Urothelium cell line (cell line): ENCODE results near the gene IDS.
"Not testable (repeated sequence)": the region's sequence is repeated elsewhere in the genome, so short reads cannot be mapped to it uniquely, and the experiment has no call there.

ENCODE experiments used
- DNase-seq: peaks from one replicate; pipeline ENCODE4 v3.0.0; 2011; ENCODE audit warnings: low spot score, mixed read lengths
- FAIRE-seq: peaks from 2 replicates; lab custom pipeline; 2011; peaks lifted over from hg19 to GRCh38; lab: Jason Lieb, UNC

IDS gene

DNA sequence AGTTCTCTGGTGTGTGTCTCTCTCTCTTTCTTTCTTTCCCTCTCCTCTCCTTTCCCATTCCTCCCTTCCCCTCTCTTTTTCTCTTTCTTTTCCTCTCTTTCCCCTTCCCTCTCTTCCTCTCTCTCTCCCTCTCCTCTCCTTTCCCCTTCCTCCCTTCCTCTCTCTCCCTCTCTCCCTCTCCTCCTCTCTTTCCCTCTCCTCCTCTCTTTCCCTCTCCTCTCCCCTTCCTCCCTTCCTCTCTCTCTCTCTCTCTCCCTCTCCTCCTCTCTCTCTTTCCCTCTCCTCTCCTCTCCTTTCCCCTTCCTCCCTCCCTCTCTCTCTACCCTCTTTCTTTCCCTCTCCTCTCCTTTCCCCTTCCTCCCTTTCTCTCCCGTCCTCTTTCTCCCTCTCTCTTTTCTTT is 23.3 kb upstream of the IDS start:
- FAIRE-seq (no peak), DNase-seq (no peak)

DNA sequence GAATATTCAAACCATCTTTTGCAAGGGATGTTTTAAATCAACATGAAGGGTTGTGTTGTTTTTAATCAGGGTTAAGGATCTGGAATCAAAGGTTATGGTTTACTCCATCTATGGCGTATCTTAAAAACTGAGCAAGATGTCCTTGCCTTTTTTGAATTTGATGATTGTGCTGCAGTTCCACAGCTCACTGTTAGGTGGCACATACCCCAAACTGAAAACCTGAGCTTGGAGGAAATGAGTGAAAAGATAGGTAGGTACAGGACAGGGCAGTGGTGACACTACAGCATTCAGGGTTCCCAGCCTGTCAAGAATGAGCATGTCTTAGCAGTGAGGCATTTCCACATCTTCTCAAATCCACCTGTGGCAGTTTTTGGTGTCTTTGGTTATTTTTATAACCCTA is 22.6 kb upstream of the IDS start:
- DNase-seq (no peak), FAIRE-seq (no peak)

DNA sequence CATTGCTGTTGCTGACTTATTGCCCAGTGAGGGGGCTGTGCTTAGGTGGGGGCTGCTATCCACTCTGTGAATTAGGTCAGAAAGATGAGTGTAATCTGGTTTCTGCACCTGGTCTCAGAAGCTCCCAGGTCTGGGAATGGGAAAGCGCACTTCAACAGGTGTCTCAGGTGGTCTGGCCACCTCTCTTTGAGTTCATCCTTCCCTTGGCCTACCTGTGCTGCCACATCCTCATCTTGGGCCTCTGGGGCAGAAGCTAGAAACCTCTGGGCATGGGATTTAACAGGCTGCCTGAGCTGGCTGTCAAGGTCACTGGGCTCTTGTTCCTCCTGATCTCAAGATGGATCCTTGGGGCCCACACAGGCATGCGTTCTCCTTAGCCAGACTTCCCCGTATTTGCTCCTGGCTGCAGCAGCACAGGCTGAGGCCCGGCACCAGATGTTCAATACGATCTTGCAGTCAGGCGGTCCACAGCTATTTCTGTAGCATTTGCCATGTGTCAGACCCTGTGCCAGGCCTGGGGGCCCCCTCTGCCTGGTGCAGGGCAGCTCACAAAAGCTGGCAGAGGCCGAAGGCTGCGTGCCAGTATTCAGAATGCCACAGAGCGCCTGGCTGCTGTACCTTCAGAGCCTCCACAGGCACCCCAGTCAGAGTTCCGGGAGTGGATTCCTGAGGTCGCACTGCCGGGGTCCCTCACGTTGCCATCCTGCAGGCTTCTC is 21.4 kb upstream of the IDS start:
- FAIRE-seq, DNase-seq: not testable (repeated sequence)

DNA sequence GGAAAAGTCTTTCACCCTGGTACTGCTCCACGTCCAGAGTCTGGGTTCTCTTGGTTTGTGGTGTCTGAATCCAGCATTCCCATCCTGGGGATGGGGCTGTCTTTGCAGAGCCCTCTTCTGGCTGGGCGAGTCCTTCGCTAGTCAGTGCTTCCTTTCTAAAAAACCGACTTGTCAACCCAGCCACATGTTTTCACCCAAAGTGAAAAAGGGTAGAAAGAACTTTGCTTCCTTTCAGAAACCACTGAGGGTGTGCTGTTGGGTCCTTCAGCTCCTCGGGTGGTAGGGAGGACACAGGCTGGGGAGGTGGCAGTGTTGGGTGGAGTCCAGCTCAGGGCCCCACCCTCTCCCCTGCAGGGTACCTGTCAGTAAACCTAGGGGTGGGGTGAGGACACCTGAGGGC is 20.8 kb upstream of the IDS start:
- not testable (repeated sequence) for DNase-seq, FAIRE-seq

DNA sequence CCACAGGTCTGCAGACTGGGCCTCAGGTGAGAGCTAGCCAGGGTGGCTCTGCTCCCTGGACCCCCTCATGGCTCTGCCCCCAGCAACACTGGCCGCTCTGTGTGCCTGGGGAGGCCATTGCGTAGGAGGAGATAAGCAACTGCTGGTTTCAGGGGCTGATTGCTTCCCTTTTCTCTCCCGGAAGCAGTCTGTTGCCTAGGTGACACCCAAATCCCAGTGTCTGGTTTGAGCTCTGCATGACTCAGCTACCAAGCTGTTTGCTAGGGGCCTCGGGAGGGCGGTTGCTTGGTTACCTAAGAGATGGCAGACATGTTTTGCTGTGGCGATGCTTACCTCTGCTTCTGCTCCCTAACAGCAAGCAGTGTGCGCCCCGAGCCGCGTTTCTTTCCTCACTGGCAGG is 20.3 kb upstream of the IDS start:
- DNase-seq, FAIRE-seq: not testable (repeated sequence)

DNA sequence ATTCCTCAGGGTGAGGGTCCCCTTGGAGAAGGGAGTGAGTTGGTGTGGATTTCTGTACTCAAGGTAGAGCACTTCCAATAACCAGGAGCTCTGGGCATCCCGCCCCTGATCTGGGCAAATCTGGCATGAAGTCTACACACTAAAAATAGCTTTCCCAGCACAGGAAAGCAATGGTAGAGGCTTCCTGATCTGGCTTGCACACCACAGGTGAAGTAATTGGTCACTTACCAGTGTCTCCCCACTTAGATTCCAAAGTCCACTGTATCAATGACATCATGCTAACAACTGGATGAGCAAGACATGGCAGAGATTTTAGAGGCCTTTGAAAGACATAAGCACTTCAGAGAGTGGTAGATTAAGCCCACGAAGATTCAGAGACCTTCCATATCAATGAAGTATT is 17.8 kb upstream of the IDS start:
- no peak for DNase-seq
- no peak for FAIRE-seq

DNA sequence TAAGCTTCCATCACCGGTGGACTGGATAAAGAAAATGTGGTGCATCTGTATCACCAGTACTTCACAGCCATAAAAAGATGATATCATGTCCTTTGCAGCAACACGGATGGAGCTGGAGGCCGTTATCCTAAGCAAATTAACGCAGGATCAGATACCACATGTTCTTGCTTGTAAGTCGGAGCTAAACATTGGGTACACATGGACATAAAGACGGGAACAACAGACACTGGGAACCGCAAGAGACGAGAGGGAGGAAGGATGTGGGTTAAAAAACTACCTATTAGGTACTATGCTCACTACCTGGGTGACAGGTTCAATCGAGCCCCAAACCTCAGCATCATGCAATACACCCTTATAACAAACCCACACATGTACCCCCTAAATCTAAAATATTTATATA is 16.3 kb upstream of the IDS start:
- FAIRE-seq (no peak), DNase-seq (no peak)

DNA sequence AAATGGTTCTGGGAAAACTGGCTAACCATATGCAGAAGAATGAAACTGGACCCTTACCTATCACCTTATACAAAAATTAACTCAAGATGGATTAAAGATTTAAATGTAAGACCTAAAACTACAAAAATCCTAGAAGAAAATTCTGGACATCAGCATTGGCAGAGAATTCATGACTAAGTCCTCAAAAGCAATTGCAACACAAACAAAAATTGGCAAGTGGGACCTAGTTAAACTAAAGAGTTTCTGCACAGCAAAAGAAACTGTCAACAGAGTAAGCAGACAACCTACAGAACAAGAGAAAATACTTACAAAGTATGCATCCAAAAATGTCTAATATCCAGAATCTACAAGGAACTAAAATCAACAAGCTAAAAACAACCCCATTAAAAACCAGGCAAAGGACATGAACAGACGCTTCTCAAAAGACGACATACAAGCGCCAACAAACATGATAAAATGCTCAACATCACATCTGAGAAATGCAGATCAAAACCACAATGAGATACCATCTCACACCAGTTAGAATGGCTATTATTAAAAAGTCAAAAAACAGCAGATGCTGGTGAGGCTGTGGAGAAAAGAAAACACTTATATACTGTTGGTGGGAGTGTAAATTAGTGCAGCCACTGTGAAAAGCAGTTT is 15.7 kb upstream of the IDS start:
- FAIRE-seq, result not testable (repeated sequence)

DNA sequence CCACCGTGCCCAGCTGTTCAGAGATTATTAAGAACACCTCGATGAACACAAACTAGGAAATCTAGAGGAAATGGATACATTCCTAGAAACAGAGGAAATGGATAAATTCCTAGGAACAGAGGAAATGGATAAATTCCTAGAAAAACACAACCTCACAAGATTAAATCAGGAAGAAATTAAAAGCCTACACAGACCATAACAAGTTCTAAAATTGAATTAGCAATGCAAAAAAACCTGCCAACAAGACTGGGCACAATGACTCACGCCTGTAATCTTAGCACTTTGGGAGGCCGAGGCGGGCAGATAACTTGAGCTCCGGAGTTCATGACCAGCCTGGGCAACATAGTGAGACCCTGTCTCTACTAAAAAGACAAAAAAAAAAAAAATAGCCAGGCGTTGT is 13.1 kb upstream of the IDS start:
- DNase-seq, result no peak
- no peak for FAIRE-seq

More for the DNA sequence above, 15.7 kb upstream of the IDS start:
- not testable (repeated sequence) for DNase-seq

DNA sequence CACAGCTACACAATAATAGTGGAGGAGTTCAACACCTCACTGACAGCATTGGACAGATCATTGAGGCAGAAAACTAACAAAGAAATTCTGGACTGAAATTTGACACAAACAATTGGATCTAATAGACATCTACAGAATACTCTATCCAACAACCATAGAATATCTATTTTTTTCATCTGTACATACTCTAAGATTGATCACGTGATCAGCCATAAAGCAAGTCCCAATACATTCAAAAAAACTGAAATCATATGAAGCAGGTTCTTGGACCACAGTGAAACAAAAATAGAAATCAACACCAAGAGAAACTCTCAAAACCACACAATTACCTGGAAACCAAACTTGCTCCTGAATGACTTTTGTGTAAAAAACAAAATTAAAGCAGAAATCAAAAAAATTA is 12.2 kb upstream of the IDS start:
- DNase-seq, result no peak
- FAIRE-seq, result no peak

DNA sequence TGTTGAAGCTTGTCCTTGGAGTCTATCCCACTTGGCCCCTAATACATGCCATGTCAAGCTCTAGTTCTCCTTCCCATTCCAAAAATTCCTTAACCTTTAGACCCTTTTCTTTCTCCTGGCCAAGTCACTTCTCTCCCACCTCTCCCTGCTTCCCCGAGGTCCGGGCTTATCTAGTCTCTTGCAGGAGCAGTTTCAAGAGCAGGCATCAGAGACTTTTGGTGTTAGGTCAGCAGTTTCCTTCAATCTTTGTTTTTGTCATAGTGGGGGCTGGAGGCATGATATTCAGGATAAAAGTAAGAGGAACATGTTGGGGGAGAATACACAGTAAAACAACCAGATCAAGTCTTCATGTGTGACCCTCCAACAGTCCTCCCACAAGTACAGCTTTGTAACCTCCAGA is 11.5 kb upstream of the IDS start:
- FAIRE-seq (no peak), DNase-seq (no peak)

DNA sequence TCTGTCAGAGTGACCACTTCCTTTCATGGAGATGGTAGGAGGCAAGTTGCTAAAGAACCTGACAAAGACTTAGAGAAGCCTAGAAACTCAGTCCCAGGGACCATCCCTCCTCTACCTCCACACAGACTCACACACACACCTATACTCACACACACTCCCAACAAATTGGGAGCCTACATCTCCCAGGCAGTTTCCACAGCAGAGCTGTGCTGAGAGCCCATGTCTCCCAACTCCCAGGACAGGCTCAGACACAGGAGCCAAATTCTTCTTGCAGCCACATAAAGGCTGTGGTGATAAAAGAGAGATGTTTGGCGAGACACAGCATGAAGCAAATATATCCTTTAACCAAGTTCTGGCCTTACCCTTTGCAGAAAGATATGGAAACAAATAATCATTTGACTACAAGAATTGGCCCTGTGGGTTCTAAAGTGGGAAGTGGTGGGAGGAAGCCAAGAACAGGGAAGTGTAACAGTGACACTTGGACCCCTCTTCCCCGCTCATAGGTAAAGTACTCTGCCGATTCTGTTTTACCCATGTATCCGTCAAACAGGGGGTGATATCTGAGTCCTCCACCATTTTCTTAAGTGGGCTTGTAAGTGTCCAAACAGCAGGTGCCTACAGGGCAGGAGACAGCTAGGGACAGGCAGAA is 11.0 kb upstream of the IDS start:
- FAIRE-seq (no peak), DNase-seq (no peak)

DNA sequence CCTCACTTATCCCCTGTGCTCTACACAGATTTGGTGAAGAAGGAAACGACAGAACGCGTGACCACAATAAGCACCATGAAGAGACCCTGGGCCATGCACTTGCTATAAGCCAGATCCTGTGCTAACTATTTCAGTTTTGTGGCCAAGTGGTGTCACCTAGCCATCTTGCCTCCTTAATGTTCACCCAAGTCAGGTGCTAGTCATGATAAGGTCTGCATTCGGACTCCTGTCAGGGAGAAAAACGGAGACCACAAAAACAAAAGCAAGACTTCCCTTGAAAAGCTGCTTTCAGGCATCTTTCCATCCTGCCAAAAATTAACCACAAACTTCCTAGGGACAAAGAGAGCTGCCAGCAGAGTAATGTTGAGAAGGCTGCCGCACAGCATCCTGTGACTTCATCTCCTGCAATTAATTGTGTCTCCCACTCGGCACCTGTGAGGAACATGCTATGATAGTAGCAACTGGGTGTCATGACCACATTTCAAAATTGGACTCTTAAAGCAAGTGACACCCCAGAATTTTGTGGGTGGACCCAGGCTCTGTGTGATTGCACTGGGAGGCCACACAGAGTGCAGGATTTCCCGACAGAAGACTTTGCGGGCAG is 8.8 kb upstream of the IDS start:
- FAIRE-seq, result no peak
- no peak for DNase-seq

DNA sequence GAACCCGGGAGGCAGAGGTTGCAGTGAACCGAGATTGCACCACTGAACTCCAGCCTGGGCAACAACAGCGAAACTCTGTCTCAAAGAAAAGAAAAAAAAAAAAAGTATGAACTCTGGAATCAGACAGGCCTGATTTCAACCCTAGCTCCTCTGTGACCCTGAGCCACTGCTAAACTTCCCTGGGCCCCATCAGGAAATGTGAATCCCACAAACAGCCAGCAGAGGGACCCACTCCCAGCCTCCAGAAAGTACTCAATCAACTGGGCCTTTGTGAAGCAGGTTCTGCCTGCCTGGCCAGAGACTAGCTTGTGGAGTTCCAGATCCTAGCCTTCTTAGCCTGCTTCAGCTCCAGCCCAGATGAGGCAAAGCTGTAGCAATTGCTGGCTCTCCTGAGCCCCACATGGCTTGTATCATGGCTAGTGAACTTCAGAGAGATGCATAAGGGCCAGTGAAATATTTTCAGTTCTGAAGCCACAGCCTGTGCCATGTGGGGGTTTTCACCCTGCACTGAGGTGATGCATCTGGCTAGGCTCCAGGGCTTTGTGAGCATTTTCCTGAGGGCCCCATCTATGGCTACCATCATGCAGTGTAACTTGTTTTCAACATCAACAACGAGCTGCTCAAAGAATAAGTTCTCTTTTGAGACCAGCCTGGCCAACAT is 7.2 kb upstream of the IDS start:
- no peak for DNase-seq
- FAIRE-seq, result no peak

DNA sequence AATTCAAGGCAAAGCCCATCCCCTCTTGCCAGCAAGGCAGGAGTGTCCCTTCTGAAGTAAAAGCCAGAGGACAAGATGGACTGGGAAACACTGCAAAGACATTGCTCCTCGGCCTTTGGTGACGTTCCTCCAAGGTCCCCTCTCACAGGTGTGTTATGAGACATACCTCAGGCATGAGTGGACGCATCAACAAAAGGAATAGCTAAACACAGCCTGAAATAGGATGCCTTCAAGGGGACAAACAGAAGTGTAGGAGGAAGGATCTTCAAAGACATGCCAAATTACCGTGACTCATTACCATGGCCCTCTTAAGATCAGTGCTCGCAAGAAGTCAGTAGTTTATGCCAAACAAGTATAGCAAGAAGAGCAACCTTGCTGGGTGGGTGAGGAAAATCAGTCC is 6.0 kb upstream of the IDS start:
- no peak for FAIRE-seq
- DNase-seq, result no peak

DNA sequence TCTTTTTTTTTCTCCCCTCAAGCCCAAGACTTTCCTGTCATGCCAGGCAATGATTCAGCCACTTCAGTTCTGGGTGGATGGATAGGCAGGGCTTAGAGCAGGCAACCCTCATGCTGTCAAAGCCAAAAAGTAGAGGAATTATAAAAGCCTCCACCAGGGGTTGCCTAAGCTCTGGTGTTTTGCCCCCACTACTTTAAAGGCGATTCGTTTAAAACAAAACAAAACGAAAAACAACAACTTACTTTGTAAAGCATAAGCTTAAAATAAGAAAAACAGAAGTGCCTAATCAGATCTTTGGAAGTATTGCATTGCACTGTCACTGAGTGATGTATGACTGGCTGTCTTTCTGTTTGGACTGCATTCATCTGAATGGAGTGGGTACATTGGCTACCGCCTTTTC is 5.3 kb upstream of the IDS start:
- FAIRE-seq, result no peak
- DNase-seq, result no peak

DNA sequence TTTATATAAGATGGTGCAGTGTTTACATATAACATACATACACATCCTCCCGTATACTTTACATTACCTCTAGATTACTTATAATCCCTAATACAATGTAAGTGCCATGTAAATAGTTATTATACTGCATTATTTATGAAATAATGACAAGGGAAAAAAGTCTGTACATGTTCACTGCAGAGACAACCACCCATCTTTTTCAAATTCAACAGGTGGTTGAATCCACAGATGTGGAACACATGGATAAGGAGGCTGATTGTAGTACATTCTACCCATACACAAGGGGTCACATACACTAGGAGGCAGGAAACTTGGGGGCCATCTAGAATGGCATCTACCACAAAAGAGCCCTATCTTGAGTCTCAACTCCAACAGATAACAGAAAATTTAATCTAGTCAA is 3.4 kb upstream of the IDS start:
- DNase-seq (no peak), FAIRE-seq (no peak)

DNA sequence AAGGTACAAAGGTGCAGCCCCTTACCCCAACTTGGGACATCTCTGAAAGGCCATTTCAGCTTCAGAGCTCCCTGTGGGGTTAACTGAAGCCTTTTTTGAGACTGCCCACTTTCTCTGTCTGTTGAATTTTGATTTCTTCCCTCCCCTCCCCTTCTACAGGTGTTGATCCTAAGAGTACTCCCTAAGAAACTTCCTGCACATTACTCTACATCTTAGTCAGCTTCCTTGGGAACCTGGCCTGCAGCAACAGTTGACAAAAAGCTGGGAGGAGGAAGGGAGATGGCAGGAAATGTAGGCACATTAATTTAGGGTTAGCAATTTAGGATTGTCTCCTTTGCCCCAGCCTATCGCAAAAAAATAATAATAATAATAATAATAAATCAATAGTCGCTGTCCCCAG is 1.2 kb upstream of the IDS start:
- DNase-seq, result no peak
- no peak for FAIRE-seq

DNA sequence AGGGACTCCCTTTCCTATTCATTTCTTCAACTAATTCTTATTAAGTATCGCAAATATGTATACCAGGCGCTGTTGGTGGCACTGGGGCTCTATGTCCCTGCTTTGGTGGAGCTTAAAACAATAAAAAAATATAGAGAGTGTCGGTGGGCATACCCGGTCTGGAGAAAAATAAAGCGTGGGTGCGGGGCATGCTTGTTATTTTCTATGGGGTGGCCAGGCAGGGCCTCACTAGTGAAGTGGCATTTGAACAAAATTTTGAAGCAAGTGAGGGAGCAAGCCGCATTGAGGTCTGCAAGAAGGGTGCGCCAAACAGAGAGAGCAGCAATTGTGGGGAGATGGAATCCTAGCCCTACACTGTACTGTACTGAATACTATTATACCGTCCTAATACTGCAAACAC is 565 bp upstream of the IDS start:
- DNase-seq (no peak), FAIRE-seq (no peak)

DNA sequence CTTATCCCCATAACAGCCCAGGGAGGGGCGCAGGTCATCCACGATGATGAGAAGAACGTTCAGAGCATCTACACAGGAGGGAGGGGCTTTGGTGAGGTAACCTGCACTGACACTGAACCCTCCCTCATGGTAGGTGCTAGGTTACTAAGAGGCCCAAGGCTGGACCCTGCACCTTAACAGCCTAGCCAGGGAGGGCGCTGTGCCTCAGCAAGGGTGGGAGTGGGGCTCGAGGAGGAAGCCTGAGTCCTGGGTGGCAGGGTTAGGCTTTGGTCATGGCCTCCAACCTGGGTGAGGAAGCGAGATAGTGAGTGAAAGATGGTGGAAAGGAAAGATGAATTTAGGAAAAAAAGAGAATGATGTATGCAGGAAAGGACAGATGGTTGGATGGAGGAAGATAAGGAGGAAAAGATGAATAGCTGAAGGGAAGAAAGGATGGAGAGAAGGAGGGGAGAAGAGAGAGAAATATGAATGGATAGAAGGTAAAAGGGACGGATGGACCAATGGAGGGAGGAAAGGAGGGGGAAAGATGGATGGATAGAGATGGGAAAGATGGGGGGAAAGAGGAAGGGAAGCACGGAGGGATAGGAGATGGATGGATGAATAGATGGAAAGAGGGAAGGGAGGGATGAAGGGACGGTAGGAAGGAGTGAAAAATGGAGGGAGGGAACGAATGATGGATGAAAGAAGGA is 736 bp downstream of the IDS start:
- no peak for FAIRE-seq

DNA sequence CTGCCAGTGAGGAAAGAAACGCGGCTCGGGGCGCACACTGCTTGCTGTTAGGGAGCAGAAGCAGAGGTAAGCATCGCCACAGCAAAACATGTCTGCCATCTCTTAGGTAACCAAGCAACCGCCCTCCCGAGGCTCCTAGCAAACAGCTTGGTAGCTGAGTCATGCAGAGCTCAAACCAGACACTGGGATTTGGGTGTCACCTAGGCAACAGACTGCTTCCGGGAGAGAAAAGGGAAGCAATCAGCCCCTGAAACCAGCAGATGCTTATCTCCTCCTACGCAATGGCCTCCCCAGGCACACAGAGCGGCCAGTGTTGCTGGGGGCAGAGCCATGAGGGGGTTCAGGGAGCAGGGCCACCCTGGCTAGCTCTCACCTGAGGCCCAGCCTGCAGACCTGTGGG is 1.7 kb downstream of the IDS start:
- DNase-seq, FAIRE-seq: not testable (repeated sequence)

More for the DNA sequence above, 736 bp downstream of the IDS start:
- DNase-seq, result no peak
